GM03348 (cell line): ENCODE data around the gene ADRB2.
"Not testable (repeated sequence)": the region's sequence is repeated elsewhere in the genome, so short reads cannot be mapped to it uniquely, and the experiment has no call there.

ENCODE experiments used
- DNase-seq: peaks from one replicate; pipeline ENCODE4 v3.0.0; 2012; ENCODE audit warnings: low spot score

Gene ADRB2

GRCh38 chr5:148826053-148826738 is at the start of gene ADRB2:
TSS of gene ADRB2 (plus strand) at chr5:148826611. CDS start at chr5:148826832, 221 bp downstream.
- peak; percentile 94 for DNase-seq

- peak; percentile 85 for DNase-seq
Observed at GRCh38 chr5:148776780-148777179, 49.6 kb upstream of the ADRB2 start.

DNA sequence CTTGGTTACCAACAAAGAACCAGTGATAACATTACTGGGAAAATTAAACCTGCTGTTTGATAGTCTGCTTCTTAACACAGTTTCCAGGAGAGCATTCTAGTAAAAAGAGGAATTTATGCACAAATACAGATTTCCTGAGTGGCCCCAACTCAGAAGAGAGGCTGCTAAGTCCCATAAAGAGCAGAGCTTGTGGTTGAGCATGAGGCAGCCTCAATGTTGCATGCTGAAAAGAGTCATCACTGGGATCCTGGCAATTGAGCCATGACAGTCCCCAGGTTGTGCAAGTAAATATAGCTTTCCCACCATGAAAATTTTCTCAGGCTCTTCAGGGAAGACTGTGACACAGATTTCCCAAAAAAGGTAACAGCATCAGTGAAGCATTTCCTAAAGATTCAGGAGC is 47.5 kb upstream of the ADRB2 start:
- DNase-seq = no peak

DNA sequence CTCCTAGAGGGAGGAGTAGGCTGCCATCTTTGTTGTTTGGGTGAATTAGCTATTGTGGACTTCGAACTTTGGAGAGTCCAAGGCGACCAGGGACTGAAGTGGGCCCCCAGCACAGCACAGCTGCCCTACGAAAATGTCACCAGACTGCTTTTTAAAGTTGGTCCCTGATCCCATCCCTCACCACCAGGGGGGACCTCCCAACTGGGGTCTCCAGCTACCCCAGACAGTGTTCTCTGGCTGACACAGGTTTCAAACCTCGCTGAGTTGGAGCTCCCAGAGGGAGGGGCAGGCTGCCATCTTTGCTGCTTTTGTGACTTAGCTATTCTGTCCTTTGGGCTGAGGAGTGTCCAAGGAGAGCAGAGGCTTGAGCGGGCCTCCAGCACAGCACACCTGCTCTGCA is 45.7 kb upstream of the ADRB2 start:
- no peak for DNase-seq

GRCh38 chr5:148781766-148782165 is 44.6 kb upstream of the ADRB2 start:
- no peak for DNase-seq

- no peak for DNase-seq
Observed at GRCh38 chr5:148785223-148785622, 41.2 kb upstream of the ADRB2 start.

DNA sequence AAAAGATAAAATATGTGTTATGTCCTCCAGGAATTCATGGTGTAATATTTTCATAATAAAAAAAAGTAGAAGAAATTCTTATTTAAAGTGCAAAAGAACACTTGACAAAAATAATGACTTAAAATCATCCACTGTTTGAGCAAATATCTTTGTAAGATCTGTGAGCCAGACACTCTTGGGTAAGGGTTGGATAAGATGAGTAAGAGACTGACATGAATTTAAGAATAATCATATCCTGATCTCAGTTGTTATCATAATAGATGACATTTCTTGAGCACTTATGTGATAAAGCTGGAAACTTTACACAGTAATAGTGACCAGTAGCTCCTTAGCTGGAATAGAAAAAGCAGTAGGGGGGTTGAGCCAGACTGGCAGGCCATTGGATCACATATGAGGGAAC is 40.0 kb upstream of the ADRB2 start:
- no peak for DNase-seq

DNA sequence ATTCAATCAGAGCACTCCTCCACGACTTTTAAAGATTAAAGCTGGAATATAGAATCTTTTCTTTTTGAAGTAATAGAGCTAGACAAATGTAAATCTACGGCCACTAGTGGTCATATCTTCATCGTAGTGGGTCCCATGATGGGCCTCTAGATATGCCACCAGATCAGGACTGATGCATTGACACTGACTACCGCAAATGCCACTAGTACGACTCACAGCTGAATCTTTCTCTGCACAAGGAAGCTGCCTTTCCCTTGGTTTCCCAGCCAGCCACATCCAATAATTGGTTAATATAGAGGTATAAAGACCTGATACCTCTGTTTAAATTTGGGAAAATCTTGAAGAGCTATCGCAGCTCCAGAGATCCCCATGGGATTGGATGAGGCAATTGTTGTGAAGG is 37.8 kb upstream of the ADRB2 start:
- DNase-seq = no peak

GRCh38 chr5:148790545-148791333 is 35.7 kb upstream of the ADRB2 start:
- no peak for DNase-seq

GRCh38 chr5:148791334-148791667 is 35.1 kb upstream of the ADRB2 start:
- no peak for DNase-seq

DNA sequence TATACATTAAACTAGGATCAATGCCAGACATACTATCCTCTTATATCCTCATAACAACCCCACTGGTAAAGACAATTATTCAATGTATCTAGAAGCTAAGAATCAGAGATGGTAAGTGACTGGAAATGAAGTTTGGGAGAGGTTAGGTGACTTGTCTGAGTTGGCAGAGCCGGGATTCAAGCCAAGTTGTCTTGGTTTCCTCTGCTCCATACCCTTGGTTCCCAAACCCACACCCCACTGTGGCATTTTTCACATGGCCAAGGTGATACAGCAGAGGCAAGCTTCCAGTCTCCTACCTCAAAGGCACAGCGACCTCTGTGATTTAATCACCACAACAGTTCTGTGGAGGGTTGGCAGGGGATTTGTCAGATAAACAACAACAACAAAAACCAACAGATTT is 34.7 kb upstream of the ADRB2 start:
- no peak for DNase-seq

GRCh38 chr5:148792744-148793143 is 33.7 kb upstream of the ADRB2 start:
- DNase-seq = no peak

DNA sequence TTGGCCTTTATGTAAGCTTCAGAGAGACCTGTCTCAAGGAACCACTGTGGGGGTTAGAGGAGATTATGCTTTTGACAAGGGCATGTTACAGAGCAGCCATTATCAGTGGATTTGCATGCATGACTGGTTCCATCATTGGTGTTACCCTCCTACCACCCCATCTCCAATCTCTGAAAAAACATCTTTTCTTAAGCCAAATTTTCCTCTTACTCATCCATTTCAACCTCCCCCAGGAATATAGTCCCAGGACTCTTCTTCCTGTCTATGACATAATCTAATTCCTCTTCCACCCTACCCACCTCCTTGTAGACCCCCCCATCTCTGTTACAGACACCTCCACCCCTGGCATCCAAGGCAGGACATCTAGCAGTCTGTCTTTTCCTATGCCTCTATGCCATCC is 33.1 kb upstream of the ADRB2 start:
- no peak for DNase-seq

DNA sequence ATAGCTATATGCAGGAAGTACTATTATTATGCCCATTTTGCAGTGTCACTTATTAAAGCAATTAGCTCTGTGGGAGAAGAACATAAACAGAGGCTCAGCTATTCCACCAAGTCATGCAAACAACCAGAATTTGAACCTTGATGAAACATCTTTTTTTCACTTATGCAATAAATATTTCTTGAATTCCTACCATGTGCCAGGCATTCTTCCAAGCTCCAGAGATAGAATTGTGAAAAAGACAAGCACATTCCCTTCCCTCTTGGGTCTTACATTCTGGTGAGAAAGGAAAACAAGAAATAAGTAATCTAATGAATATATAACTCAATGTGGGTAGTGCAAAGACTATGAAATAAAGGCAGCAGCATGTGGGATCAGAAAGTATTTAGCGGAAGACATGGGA is 32.1 kb upstream of the ADRB2 start:
- no peak for DNase-seq

- no peak for DNase-seq
Observed at GRCh38 chr5:148794729-148795561, 31.5 kb upstream of the ADRB2 start.

- DNase-seq = no peak
Observed at GRCh38 chr5:148796936-148797335, 29.5 kb upstream of the ADRB2 start.

- no peak for DNase-seq
Observed at GRCh38 chr5:148798786-148799185, 27.6 kb upstream of the ADRB2 start.

DNA sequence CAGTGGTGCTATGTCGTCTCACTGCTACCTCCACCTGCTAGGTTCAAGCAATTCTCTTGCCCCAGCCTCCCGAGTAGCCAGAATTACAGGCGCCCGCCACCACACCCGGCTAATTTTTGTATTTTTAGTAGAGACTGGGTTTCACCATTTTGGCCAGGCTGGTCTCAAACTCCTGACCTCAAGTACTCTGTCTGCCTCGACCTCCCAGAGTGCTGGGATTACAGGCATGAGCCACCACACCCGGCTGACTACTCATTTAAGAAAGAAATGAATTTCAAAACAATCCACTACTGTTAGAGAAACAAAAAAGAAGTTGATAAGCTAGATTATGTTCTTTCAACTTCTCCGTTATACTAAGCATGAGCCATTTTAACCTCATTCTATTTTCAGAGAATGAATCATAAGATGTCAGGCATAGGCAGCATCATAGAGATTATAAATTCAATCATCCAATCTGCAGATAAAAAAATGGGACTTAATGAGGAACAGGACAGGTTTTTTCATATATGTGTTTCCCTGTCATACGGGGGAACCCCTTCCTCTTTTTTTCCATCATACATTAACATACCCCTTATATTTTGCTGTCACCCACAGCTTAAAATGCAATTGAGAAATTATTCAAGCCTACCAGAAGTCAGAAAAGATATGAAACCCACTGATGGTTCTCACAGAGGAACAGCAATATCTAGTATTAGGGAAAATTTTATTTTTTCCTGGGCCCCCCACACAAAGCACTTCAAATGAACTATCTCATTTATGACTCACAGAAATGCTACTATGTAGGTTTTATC is 26.5 kb upstream of the ADRB2 start:
- no peak for DNase-seq

GRCh38 chr5:148801682-148802276 is 24.6 kb upstream of the ADRB2 start:
- DNase-seq = no peak

GRCh38 chr5:148803451-148803850 is 23.0 kb upstream of the ADRB2 start:
- DNase-seq = not testable (repeated sequence)

- no peak for DNase-seq
Observed at GRCh38 chr5:148804393-148804792, 22.0 kb upstream of the ADRB2 start.
